ENCODE results near the gene GBP2. TPM values are rescaled to one million over a fixed set of nuclear protein-coding genes. Genes with fewer than 3 reads are reported as not detected.

GBP2 gene, protein sequence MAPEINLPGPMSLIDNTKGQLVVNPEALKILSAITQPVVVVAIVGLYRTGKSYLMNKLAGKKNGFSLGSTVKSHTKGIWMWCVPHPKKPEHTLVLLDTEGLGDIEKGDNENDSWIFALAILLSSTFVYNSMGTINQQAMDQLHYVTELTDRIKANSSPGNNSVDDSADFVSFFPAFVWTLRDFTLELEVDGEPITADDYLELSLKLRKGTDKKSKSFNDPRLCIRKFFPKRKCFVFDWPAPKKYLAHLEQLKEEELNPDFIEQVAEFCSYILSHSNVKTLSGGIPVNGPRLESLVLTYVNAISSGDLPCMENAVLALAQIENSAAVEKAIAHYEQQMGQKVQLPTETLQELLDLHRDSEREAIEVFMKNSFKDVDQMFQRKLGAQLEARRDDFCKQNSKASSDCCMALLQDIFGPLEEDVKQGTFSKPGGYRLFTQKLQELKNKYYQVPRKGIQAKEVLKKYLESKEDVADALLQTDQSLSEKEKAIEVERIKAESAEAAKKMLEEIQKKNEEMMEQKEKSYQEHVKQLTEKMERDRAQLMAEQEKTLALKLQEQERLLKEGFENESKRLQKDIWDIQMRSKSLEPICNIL
- total RNA-seq (2014; rRNA removed; shearing (Covaris generic)) (not detected in 2 replicates), total RNA-seq (2022) (not detected in 2 replicates), Bru-seq, nascent RNA (percentile 10 among the genes with signal in this experiment), BruChase-seq, experiment 1, labeled RNA remaining after a 6-hour chase (not detected), BruChase-seq, experiment 2, labeled RNA remaining after a 2-hour chase (percentile 7 among the genes with signal in this experiment)
- long read RNA-seq, result 0 reads

DNA sequence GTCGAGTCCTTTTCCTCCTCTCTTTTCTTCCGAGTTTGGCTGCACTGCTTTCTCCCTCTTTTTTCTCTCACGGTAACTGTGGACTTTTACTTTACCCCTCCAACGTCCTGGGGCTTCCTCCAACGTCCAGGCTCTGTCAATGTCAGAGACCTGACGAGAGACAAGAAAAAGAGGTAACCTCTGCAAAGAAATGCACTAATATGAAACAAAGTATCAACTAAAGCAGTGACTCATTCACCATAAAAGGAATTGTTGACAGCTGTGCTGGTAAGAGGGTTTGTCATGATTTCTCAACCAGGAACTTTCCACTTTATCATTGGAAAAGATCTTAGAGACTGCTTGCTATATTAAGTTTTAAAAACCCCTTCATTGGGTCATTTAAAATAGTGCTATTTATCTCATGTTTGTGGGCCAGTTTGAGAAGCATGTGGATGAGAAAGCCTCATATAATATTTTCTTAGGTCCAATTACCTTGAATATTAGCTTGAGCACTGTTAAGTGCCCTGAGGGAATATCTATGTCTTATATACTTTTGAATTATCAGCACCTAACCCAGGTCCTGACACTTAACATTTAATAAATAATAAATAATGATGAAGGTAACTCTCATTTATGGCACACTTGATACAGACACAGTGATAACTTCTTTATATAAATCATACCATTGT, at the start of gene GBP2:
TSS of gene GBP2 (minus strand) at position 202 of the 668 bp plus-strand sequence. CDS start 4,148 bp downstream, outside the sequence.
- Histone ChIP-seq H3K27ac (ENCODE audit: low read depth, low read length, poor library complexity, severe bottlenecking) (no peak within 1 kb of the TSS), H3K9me2 (ENCODE audit: insufficient read depth, low read length) (no peaks in the 10 kb centered on the region), H3K4me2 (ENCODE audit: low read length) (no peak within 1 kb of the TSS), H3K36me3 (ENCODE audit: insufficient read depth, low read length) (no peaks in the 10 kb centered on the region), H4K20me1 (ENCODE audit: insufficient read depth, low read length) (no peaks in the 10 kb centered on the region), H3K4me3 (ENCODE audit: low read depth, low read length, poor library complexity, severe bottlenecking) (no peak within 1 kb of the TSS), H3K9me3 (ENCODE audit: low read length) (no peaks in the 10 kb centered on the region), H3K4me1 (ENCODE audit: insufficient read depth, low read length, poor library complexity, severe bottlenecking) (no peaks in the 10 kb centered on the region), H2AFZ (ENCODE audit: low read length) (no peak within 1 kb of the TSS), H3K79me2 (ENCODE audit: insufficient read depth, low read depth, low read length) (no peaks in the 10 kb centered on the region)
- POLR2A ChIA-PET, result no interaction called here
- TF ChIP-seq, protein P1, sequence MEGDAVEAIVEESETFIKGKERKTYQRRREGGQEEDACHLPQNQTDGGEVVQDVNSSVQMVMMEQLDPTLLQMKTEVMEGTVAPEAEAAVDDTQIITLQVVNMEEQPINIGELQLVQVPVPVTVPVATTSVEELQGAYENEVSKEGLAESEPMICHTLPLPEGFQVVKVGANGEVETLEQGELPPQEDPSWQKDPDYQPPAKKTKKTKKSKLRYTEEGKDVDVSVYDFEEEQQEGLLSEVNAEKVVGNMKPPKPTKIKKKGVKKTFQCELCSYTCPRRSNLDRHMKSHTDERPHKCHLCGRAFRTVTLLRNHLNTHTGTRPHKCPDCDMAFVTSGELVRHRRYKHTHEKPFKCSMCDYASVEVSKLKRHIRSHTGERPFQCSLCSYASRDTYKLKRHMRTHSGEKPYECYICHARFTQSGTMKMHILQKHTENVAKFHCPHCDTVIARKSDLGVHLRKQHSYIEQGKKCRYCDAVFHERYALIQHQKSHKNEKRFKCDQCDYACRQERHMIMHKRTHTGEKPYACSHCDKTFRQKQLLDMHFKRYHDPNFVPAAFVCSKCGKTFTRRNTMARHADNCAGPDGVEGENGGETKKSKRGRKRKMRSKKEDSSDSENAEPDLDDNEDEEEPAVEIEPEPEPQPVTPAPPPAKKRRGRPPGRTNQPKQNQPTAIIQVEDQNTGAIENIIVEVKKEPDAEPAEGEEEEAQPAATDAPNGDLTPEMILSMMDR (conservative IDR thresholded peaks at IDR 0.05; ENCODE audit: low read length), result no peak
- TF ChIP-seq EZH2phosphoT487 (IDR thresholded peaks at IDR 0.05; ENCODE audit: borderline replicate concordance, low read depth, low read length), result no peak
- DNase-seq (ENCODE audit: low spot score), result no peak
- intact Hi-C loops (cut with micrococcal nuclease; ENCODE audit: unreplicated experiment), result no loop called here
- CTCF ChIA-PET (ENCODE audit: unreplicated experiment), result no interaction called here
- no TSS peak for BruUV-seq (replicated peaks)

DNA sequence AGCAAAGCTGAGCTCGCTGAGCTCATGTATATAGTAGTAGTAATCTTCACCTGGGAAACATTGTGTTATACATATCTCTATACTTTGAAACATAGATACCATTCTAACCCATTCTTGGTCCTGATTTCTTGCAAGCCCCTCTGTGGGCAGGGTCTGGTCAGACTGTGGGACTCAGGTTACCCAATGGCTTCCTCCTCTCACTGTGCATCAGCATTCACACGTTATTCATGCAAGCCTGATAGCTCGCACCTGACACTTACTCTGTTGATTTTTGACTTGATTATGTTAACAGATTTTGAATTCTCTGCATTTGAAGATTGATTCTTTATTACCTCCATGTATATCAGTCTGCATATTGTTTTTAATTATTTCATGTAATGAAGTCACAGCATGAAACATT, 48.6 kb upstream of the GBP2 start:
- H2AFZ ChIP-seq (ENCODE audit: low read length), result no peak overlapping the region
- no peak overlapping the region for H3K4me3 ChIP-seq (ENCODE audit: low read depth, low read length, poor library complexity, severe bottlenecking)
- no peaks in the 10 kb centered on the region for H3K9me3 ChIP-seq (ENCODE audit: low read length)
- no peaks in the 10 kb centered on the region for H3K4me1 ChIP-seq (ENCODE audit: insufficient read depth, low read length, poor library complexity, severe bottlenecking)
- no peak overlapping the region for H3K4me2 ChIP-seq (ENCODE audit: low read length)
- ChIA-PET POLR2A (no interaction called here), CTCF (ENCODE audit: unreplicated experiment) (no interaction called here)
- no peaks in the 10 kb centered on the region for H3K9me2 ChIP-seq (ENCODE audit: insufficient read depth, low read length)
- no peak for DNase-seq (ENCODE audit: low spot score)
- no TSS peak for BruUV-seq (replicated peaks)
- intact Hi-C loops (cut with micrococcal nuclease; ENCODE audit: unreplicated experiment), result no loop called here
- TF ChIP-seq, protein P1 (conservative IDR thresholded peaks at IDR 0.05; ENCODE audit: low read length), result no peak
- no peak for TF ChIP-seq EZH2phosphoT487 (IDR thresholded peaks at IDR 0.05; ENCODE audit: borderline replicate concordance, low read depth, low read length)
- H4K20me1 ChIP-seq (ENCODE audit: insufficient read depth, low read length), result no peaks in the 10 kb centered on the region
- no peaks in the 10 kb centered on the region for H3K36me3 ChIP-seq (ENCODE audit: insufficient read depth, low read length)
- no peak overlapping the region for H3K27ac ChIP-seq (ENCODE audit: low read depth, low read length, poor library complexity, severe bottlenecking)
- H3K79me2 ChIP-seq (ENCODE audit: insufficient read depth, low read depth, low read length), result no peaks in the 10 kb centered on the region
